GM18861 (cell line): ENCODE data around the gene TRPM2.

Source experiments
- ATAC-seq: cut with Tn5 transposase; IDR thresholded peaks from one replicate; pipeline ENCODE4 v1.9.1; 2021; ENCODE audit not compliant: unreplicated experiment

TRPM2 gene

DNA sequence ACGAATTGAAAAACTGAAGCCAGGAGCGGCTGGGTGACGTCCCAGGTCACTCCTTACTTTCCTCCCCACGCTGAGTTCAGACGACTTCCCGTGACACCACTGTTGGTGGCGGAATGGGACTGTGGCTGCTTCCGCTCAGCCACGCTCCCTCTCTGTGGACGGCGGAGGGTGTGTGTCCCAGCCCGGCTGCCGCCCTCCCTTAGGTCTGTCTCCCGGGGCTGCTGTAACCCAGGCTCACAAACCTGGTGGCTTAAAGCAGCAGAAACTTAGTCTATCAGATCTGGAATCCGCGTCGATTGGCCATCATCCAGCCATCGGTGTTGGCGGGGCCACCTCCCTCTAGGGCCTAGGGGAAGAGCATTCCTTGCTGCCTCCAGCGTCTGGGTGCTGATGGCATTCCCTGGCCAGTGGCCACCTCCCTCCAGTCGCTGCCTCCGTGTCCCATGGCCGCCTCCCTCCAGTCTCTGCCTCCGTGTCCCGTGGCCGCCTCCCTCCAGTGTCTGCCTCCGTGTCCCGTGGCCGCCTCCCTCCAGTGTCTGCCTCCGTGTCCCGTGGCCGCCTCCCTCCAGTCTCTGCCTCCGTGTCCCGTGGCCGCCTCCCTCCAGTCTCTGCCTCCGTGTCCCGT lies 17.5 kb downstream of the TRPM2 start:
- no peak for ATAC-seq

DNA sequence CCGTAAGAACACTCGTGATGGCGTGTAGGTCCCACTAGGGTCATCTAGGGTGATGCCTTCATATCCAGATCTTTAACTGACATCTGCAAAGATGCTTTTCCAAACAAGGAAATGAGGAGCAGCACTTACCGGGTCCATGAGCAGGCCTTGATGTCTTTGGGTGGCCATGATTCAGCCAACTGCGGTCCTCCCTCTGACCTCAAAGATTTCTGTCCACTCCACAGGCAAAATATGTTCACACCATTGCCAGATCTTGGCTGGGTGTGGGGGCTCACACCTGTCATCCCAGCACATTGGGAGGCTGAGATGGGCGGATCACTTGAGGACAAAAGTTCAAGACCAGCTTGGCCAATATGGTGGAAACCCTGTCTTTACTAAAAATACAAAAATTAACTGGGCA lies 18.2 kb downstream of the TRPM2 start:
- no peak for ATAC-seq

DNA sequence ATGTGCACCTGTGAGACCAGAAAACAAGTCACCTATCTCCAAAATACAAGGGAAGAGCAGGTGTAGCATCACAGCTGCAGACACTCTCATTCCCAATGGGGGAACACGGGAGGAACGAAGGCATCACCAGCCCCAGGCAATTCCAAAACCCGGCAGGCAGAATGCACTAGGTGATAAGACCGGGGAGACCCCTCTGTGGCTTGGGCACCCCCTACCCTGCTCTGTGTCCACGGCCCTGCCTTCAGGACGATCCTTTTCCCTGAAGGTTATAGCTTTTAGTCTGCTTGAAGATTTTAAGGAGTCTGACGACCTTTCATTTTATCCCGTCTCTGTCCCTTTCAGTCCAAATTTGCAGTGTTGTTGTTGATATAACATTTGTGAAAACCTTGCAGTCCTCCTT lies 19.2 kb downstream of the TRPM2 start:
- ATAC-seq = no peak

DNA sequence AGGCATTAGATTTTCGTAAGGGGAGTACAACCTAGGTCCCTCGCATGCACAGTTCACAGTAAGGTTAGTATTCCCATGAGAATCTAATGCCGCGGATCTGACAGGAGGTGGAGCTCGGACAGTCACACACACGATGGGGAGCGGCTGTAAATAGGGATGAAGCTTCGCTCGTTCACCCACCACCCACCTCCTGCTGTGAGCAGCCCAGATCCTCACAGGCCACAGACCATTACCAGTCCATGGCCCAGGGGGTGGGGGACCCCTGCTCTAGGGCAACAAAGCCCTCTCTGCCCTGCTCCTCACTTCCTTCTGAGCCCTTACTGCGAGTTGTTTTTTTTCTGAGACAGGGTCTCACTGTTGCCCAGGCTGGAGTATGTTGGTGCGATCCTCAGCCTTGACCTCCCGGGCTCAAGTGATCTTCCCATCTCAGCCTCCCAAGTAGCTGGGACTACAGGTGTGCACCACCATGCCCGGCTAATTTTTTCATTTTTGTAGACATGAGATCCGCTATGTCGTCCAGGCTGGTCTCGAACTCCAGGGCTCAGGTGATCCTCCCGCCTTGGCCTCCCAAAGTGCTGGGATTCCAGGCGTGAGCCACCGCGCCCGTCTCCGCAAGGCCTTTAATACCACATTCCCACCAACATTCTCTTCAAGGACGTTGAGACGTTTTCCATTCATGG lies 21.3 kb downstream of the TRPM2 start:
- ATAC-seq = no peak

DNA sequence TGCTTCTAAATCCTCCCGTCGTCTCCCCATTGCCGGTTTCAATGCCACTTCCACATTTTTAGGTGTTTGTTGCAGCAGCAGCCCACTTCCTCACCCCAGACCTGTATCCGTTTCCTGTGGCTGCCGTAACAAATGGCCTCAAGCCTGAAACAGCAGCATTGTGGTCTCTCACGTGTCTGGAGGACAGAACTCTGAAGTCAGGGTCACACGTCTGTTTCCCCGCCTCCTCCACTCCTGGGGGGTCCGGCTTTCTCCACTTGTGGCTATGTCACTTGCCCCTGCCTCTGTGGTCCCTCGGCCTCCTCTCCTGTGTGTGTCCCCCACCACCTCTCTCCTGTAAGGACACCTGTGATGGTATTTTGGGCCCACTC lies 21.8 kb downstream of the TRPM2 start:
- ATAC-seq = no peak

DNA sequence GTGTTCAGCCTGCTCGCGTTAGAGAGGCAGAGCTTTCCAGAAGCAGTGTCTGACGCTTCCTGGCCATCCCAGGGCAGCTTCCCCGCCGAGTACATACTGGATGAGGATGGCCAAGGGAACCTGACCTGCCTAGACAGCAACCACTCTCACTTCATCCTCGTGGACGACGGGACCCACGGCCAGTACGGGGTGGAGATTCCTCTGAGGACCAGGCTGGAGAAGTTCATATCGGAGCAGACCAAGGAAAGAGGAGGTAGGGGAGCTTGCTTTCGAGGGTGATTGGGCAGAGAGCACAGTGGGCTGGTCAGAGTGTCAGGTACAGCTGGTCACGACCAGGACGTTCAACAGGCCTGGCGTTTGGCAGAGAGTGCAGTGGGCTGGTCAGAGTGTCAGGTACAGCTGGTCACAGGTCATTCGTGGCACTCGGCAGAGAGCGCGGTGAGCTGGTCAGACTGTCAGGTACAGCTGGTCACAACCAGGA lies 22.4 kb downstream of the TRPM2 start:
- no peak for ATAC-seq

DNA sequence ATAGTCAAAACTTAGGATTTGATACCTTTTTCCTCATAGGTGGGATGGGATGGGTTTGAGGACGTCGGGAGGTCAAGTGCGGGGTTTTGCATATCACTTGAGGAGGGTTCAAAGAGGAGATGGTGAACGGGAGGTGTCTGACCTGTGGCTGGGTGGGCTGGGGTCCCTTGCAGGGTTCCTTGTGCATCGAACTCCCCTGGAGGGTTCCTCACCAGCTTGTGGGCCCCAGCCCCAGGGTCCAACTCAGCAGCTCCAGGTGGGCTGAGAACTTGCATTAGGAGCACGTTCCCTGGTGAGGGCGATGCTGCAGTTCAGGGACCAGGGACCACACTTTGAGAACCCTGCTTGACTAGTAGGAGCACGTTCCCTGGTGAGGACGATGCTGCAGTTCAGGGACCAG lies 23.2 kb downstream of the TRPM2 start:
- no peak for ATAC-seq

DNA sequence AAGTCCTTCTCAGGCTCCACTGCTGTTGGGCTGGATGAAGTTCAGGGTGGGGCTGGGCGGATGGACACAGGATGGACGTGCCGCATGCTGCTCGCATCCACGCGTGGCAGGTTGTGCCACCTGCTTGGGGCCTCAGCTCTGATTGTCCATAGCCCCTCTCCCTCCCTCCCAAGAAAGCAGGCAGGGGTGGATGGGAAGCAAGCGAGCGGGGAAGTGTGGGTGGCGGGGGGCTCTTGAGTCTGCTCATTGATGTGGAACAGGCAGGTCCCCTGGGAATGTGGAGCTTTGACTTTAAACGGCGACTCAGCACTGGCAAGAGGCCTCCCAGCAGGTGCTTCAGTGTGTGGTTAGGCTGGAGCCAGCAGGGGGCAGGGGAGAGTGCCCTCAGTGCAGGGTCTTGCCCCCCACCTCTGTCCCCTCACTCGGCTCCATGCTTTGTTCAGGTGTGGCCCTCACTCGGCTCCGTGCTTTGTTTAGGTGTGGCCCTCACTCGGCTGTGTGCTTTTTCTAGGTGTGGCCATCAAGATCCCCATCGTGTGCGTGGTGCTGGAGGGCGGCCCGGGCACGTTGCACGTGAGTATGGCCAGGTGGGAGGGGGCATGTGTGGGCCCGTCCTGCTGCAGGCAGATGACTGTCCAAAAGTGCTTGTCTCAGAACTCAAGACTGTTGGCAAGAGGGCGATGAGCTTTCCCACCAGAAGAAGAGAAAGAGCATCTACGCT lies 23.9 kb downstream of the TRPM2 start:
- no peak for ATAC-seq

DNA sequence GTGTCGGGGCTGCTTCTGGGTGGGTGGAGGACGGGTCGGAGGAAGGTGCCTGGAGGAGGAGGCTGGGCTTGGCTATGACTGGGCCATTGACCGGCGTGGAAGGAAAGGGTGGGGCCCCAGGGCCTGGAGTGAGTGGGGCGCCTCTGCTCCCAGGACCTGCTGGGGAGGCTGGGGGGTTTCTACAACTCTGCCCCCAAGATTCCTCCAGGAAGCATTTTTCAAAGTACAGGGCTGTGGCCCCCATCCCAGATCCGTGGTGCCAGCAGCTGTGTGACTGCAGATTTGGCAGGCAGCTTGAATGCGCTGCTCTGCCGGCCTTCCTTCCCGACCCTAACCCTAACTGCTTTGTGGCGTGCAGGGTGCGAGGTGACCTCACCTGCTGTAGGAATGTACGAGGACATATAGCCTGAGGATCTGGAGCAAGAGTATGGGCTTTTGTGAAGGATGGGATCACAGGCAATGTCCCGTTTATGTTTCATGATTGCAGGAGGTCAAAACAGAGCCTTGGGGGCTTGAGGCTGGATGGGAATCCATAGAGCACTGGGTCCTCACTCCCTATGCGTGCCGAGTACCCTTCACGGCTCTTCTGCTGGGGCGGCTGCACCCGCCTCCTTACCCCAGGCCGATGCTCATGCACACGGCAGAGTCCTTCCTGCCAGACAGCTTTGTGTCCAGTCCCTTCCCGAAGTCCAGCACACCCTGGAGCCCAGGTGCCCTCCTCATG lies 24.7 kb downstream of the TRPM2 start:
- ATAC-seq = no peak

DNA sequence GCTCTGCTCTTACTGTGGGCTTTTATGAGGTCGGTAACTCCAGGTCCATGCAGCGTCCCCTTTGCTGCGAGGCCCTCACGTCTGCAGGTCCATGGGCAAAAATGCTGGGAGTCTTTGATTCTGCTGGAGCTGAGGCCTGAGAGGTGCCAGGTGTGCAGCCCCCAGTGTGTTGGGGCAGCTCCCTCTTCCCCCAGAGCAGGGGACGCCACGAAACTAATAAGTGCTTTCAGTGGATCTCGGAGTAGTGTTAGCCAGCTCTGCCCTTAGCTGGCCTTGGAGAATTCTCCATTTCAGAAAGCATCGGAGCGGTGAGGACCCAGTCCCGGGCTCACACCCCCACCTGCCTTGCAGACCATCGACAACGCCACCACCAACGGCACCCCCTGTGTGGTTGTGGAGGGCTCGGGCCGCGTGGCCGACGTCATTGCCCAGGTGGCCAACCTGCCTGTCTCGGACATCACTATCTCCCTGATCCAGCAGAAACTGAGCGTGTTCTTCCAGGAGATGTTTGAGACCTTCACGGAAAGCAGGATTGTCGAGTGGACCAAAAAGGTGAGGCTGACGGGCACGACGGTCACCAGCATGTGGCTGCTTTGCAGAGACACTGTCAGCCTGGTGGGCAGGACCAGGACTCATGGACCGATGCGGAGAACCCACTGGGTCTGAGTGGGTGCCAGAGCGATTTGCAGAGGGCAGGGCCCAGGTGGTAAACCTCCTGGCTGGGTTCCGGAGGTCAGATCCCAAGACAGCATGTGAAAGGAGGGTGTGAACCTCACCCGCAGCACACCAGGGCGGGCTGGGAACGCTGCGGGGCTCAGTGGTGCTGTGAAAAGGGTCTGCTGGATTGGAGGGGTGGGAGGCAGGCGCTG lies 25.5 kb downstream of the TRPM2 start:
- ATAC-seq = no peak

DNA sequence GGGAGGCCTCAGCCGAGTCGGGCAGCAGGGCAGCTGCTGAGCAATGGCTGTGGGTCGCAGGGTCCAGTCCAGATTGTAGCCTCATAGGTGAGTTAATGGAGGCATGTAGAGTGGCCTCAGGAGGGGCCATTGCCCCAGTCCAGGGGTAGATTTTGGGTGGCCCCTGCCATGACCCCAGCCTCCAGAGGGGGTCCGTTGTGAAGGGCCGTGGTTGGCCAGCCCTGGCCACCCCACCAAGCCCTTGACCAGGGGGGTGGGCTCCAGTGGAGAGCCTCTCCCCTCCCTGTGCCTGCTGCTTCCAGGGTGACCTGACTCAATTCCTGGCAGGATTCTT lies 26.1 kb downstream of the TRPM2 start:
- no peak for ATAC-seq

DNA sequence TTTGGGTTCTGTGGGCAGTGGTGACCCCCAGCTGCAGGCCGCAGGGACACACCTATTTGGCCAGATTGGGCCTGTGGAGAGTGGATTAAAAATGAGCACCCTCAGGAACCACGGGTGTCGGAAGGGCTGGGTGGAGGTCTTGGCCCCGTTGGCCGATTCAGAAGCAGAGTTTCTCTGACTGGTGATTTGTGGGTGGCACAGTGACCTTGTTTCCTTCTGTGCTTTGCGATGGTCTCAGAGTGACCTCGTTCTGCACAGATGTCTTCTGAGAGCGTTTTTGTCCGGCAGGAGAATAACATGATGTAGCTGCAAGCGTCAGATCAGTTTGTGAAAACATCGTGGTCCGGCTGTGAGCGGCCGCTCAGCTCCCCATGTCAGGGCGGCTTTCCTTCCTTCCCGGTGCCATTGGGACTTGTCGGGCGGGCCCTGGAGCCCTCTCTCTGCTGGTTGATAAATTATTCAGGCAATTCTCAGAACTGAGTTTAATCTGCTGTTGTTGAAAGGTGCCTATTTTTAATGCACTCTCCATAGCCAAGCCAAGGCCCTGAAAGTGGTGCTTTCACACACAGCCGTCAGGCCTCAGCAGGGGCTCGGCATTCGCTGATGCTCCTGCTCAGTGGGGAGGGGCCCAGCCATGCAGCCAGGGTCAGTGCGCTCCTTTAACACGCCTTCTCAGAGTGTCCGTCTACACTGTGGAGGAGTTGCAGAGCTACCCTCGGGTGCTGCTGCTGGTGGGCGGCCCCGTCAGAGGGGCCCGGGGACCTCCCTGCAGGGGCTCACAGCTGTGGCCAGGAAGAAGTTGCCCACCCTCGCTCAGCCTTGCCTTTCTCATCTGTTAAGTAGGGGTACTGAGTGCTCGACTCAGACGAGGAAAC lies 26.8 kb downstream of the TRPM2 start:
- no peak for ATAC-seq

DNA sequence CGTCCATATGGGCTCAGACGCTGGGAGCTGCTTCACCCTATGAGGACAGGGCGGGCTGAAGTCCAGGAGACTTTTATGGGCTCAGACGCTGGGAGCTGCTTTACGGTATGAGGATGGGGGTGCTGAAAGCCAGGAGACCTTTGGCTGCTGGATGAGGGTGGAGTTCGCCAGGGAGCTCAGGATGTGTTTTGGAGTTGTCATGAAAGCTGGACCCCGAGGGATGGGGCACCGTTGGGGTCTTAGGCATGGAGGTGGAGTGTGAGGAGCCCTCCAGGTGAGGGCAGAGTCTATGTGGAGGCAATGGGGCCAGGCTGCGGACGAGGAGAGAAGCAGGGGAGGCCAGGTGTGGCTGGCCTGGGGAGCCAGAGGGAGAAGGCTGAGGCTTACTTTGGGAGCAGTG lies 27.5 kb downstream of the TRPM2 start:
- ATAC-seq = no peak

DNA sequence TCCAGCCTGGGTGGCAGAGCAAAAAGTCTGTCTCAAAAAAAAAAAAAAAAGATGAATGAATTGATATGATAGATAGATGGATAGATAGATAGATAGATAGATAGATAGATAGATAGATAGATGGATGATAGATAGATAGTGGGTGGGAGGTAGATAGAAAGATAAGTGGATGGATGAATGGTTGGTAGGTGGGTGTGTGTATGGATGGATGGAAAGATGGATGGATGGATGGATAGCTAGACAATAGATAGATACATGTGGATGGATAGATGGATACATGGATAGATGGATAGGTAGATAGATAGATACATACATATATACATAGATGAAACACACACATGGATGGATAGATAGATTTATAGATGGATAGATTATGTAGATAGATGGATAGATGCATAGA lies 28.5 kb downstream of the TRPM2 start:
- ATAC-seq = no peak

DNA sequence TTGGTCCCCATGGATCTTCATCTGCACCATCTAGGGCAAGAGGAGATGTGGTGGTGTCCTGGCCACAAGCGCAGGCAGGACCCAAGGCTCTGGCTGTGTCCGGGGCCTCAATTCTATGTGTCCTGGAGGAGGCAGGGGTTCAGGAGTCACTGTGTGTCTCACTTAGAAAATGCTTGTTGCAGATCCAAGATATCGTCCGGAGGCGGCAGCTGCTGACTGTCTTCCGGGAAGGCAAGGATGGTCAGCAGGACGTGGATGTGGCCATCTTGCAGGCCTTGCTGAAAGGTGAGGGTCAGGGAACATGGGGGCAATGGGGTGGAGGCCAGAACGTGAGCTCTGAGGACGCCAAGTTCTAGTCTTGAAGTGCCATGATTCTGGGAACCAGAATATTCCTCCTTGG lies 29.1 kb downstream of the TRPM2 start:
- no peak for ATAC-seq

DNA sequence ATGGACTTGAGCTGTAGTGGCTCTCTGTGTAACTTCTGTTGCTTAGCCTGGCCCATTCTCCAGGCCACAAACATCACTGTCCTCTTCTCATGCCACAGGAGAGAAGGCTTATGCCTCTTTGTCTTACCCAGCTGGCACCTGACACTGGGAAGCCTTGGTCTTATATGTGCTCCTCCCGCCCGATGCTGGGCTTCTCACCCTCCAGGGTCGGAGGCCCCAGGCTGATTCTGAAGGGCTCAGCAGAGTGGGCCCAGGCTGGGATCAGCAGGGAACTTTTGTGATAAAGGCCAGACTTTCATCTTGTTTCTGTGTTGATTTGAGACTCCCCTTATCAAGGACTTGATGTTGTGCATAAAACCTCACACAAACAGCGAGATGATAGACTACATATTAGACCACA lies 29.8 kb downstream of the TRPM2 start:
- ATAC-seq = no peak

DNA sequence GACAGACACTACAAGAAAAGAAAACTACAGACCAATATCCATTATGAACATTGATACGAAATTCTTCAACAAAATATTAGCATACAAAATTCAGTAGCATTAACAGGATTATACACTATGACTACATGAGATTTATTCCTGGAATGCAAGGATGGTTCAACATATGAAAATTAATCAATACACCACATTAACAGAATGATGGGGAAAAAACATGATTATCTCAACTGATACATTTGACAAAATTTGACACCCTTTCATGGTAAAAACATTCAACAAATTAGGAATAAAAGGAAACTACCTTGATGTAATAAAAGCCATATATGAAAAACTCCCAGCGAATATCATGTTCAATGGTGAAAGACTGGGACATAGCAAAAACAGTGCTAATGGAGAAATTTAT lies 31.5 kb downstream of the TRPM2 start:
- no peak for ATAC-seq

DNA sequence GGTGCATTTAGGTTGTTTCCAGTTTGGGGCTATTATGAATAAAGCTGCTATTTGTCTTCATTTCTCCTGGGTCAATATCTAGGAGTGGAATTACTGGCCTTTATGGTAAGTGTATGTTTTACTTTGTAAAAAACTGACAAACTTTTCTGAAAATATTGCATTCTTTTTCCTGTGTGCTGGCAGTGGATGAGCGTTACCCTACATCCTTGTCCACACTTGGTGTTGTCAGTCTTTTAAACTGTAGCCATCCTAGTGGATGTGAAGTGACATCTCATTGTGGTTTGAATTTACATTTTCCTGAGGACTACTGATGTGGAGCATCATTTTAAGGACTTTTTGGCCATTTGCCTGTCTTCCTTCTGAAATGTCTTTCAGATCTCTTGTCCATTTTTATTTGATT lies 35.9 kb downstream of the TRPM2 start:
- no peak for ATAC-seq

DNA sequence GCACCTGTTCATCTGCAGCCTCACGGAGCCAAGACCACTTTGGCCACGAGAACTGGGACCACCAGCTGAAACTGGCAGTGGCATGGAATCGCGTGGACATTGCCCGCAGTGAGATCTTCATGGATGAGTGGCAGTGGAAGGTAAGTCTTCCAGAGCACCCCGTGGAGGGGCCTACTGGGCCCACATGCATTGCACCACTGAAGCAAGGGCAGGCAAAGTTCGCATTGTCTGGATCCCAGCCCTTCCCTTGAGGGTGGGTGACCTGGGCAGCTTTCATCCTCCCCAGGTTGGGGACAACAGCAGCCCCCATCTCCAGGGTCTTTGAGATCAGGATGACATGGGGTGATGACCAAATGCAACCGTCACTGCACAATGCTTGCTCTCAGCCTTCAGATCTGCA lies 37.5 kb downstream of the TRPM2 start:
- no peak for ATAC-seq
